Erythroblast (primary cell): ENCODE results near the gene BARHL1.

Experiments used
- GATA1 ChIP-seq: IDR thresholded peaks from 2 replicates; pipeline ENCODE4 v1.6.1; 2011; ENCODE audit warnings: low read depth, mild to moderate bottlenecking, control low read depth, low read length, moderate library complexity
- POLR2A ChIP-seq: IDR thresholded peaks from 2 replicates; pipeline ENCODE4 v1.6.1; 2011; ENCODE audit warnings: mild to moderate bottlenecking, low read length

GRCh38 chr9:132539096-132539495 lies 43.3 kb upstream of the BARHL1 start:
- TF ChIP-seq POLR2A, result no peak
- TF ChIP-seq GATA1, result no peak
